ENCODE results near the gene RBM7. TPM values are rescaled to one million over a fixed set of nuclear protein-coding genes. Genes with fewer than 3 reads are reported as not detected.
A peak's percentile ranks its signal among the peaks of the same experiment; 100 is the strongest.

Gene RBM7
- total and polyA plus RNA-seq, 8 donors = 28.7 to 59.7 (median 49.2) TPM

- intact Hi-C loops (cut with DNase I) = no loop called here
- H3K4me3 ChIP-seq = no peak overlapping the region
These were observed 3.5 kb upstream of the RBM7 start for GRCh38 chr11:114396916-114397315.

GRCh38 chr11:114397349-114397982, 3.0 kb upstream of the RBM7 start:
- ATAC-seq = no peak

More at GRCh38 chr11:114396916-114397315, 3.5 kb upstream of the RBM7 start:
- no peaks in the 10 kb centered on the region for H3K9me3 ChIP-seq
- H3K36me3 ChIP-seq = no peaks in the 10 kb centered on the region
- DNase-seq (no peak), ATAC-seq (no peak)
- H3K27me3 ChIP-seq = no peaks in the 10 kb centered on the region
- peaks cover 16 to 37% of the 10 kb centered on the region in 2 donors for H3K4me1 ChIP-seq
- no peak overlapping the region for H3K27ac ChIP-seq
- no peak for TF ChIP-seq CTCF (IDR thresholded peaks at IDR 0.05)

GRCh38 chr11:114398303-114398920, 2.1 kb upstream of the RBM7 start:
- intact Hi-C loops (cut with DNase I) = no loop called here
- H3K4me3 ChIP-seq = peak overlapping the region in 1 of 2 donors; percentile 72
- no peak for TF ChIP-seq CTCF (IDR thresholded peaks at IDR 0.05)
- ATAC-seq (no peak), DNase-seq (no peak)
- H3K36me3 ChIP-seq = peaks cover 0 to 5% of the 10 kb centered on the region in 2 donors
- H3K4me1 ChIP-seq = peaks cover 19 to 52% of the 10 kb centered on the region in 2 donors
- H3K9me3 ChIP-seq = no peaks in the 10 kb centered on the region
- H3K27me3 ChIP-seq = no peaks in the 10 kb centered on the region
- peak overlapping the region; percentile 99 for H3K27ac ChIP-seq

More at GRCh38 chr11:114397349-114397982, 3.0 kb upstream of the RBM7 start:
- Histone ChIP-seq H3K36me3 (no peaks in the 10 kb centered on the region), H3K27me3 (no peaks in the 10 kb centered on the region), H3K4me3 (no peak overlapping the region), H3K4me1 (peaks cover 19 to 43% of the 10 kb centered on the region in 2 donors), H3K9me3 (no peaks in the 10 kb centered on the region), H3K27ac (no peak overlapping the region)
- intact Hi-C loops (cut with DNase I) = no loop called here
- no peak for TF ChIP-seq CTCF (IDR thresholded peaks at IDR 0.05)
- DNase-seq = no peak

GRCh38 chr11:114399490-114400215, 813 bp upstream of the RBM7 start:
- H3K36me3 ChIP-seq = peaks cover 0 to 5% of the 10 kb centered on the region in 2 donors
- intact Hi-C loops (cut with DNase I) = no loop called here
- H3K27ac ChIP-seq = peak overlapping the region; percentile 99
- ATAC-seq (peak; percentile 73), DNase-seq (peak in 2 of 4 donors; percentile 75 to 91)
- H3K4me1 ChIP-seq = peaks cover 19 to 64% of the 10 kb centered on the region in 2 donors
- H3K9me3 ChIP-seq = no peaks in the 10 kb centered on the region
- no peak for TF ChIP-seq CTCF (IDR thresholded peaks at IDR 0.05)
- H3K4me3 ChIP-seq = peak overlapping the region; percentile 59 to 72
- H3K27me3 ChIP-seq = no peaks in the 10 kb centered on the region

GRCh38 chr11:114400915-114401223, 403 bp downstream of the RBM7 start:
- Histone ChIP-seq H3K36me3 (peaks cover 0 to 15% of the 10 kb centered on the region in 2 donors), H3K4me1 (peaks cover 19 to 72% of the 10 kb centered on the region in 2 donors), H3K27ac (peak overlapping the region; percentile 99), H3K4me3 (peak overlapping the region; percentile 59 to 72), H3K9me3 (no peaks in the 10 kb centered on the region), H3K27me3 (no peaks in the 10 kb centered on the region)
- ATAC-seq = no peak
- intact Hi-C loops (cut with DNase I) = no loop called here
- DNase-seq = no peak
- TF ChIP-seq CTCF (IDR thresholded peaks at IDR 0.05) = no peak
